ENCODE data around the gene MEGF11.
"Not testable (repeated sequence)": the region's sequence is repeated elsewhere in the genome, so short reads cannot be mapped to it uniquely, and the experiment has no call there.

DNA sequence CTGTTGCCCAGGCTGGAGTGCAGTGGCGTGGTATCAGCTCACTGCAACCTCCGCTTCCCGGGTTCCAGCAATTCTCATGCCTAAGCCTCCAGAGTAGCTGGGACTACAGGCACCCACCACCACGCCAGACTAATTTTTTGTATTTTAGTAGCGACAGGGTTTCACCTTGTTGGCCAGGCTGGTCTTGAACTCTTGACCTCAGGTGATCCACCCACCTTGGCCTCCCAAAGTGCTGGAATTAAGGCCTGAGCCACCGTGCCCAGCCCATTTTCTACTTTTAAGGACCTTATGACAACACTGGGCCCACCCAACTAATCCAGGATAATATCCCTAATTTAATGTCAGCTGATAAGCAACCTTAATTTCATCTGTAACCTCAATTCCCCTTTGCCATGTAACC is 385.6 kb downstream of the MEGF11 start:
- TF ChIP-seq, protein P1, sequence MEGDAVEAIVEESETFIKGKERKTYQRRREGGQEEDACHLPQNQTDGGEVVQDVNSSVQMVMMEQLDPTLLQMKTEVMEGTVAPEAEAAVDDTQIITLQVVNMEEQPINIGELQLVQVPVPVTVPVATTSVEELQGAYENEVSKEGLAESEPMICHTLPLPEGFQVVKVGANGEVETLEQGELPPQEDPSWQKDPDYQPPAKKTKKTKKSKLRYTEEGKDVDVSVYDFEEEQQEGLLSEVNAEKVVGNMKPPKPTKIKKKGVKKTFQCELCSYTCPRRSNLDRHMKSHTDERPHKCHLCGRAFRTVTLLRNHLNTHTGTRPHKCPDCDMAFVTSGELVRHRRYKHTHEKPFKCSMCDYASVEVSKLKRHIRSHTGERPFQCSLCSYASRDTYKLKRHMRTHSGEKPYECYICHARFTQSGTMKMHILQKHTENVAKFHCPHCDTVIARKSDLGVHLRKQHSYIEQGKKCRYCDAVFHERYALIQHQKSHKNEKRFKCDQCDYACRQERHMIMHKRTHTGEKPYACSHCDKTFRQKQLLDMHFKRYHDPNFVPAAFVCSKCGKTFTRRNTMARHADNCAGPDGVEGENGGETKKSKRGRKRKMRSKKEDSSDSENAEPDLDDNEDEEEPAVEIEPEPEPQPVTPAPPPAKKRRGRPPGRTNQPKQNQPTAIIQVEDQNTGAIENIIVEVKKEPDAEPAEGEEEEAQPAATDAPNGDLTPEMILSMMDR (IDR thresholded peaks at IDR 0.05) = not testable (repeated sequence)
- not testable (repeated sequence) for TF ChIP-seq POLR2A (IDR thresholded peaks at IDR 0.05)
